Vagina (tissue), 2 donors: ENCODE results near the gene CCSER1.

Experiments used
- POLR2A ChIP-seq, 2 donors: fragments of 450-650 bp; IDR thresholded peaks; one replicate each; pipeline ENCODE4 v1.6.1; 2017; ENCODE audit warnings: antibody characterized with exemption in 2 of 2, mild to moderate bottlenecking in 2 of 2, moderate library complexity in 2 of 2
- TF ChIP-seq, protein P1 (sequence below), 3 experiments: fragments of 450-650 bp in 2 of 3; fragments of 200-600 bp in 1 of 3; sonication (generic) in 1 of 3; IDR thresholded peaks; one replicate each; pipeline ENCODE4 v1.5.1; 2017 to 2019; ENCODE audit warnings: antibody characterized with exemption in 3 of 3, mild to moderate bottlenecking in 2 of 3, moderate library complexity in 2 of 3

DNA sequence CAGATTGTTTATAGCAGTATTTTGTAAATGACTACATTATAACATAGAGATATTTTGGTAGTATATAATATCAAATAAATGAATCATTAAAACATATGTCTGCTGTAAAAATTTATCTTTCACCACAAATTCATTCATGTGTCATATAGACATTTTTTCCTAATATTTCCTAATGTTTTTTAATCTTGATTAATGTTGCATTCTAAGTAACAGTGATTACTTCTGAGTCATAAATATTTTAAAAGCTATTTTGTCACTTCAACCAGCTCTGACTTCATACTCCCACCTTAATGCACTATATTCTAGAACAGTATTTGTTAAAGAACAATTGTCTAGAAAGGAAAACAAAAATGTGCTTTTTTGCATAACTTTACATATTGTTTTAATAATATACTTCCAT is 904.6 kb downstream of the CCSER1 start:
- TF ChIP-seq, protein P1, sequence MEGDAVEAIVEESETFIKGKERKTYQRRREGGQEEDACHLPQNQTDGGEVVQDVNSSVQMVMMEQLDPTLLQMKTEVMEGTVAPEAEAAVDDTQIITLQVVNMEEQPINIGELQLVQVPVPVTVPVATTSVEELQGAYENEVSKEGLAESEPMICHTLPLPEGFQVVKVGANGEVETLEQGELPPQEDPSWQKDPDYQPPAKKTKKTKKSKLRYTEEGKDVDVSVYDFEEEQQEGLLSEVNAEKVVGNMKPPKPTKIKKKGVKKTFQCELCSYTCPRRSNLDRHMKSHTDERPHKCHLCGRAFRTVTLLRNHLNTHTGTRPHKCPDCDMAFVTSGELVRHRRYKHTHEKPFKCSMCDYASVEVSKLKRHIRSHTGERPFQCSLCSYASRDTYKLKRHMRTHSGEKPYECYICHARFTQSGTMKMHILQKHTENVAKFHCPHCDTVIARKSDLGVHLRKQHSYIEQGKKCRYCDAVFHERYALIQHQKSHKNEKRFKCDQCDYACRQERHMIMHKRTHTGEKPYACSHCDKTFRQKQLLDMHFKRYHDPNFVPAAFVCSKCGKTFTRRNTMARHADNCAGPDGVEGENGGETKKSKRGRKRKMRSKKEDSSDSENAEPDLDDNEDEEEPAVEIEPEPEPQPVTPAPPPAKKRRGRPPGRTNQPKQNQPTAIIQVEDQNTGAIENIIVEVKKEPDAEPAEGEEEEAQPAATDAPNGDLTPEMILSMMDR (IDR thresholded peaks at IDR 0.05), result no peak
- no peak for TF ChIP-seq POLR2A (IDR thresholded peaks at IDR 0.05)
